HEK293 (cell line): Measurements from ENCODE around the gene TSPAN1.

Source experiments
- CTCF ChIA-PET: fragments of 350-600 bp; formaldehyde crosslinking; extraction: SDS; loops from one replicate; lab custom pipeline; 2021; ENCODE audit warnings: antibody characterized with exemption; lab: Yijun Ruan, JAX
- POLR2A ChIA-PET: fragments of 300-600 bp; formaldehyde crosslinking; extraction: SDS; loops from one replicate; lab custom pipeline; 2020; ENCODE audit warnings: antibody characterized with exemption, inconsistent platforms; lab: Yijun Ruan, JAX
- H3K27ac ChIP-seq: fragments of 200-500 bp; sonication (Bioruptor generic); 2 replicates; pipeline ENCODE4 v1.5.1; 2014; ENCODE audit warnings: low read depth, low read length, control low read depth, inconsistent platforms; ENCODE audit errors: extremely low read depth
- H3K36me3 ChIP-seq, 2 experiments: fragments of 200-500 bp in 1 of 2; sonication (Bioruptor generic) in 1 of 2; 1 replicate in 1 of 2; 2 replicates in 1 of 2; pipeline ENCODE4 v1.5.1; 2014 to 2017; ENCODE audit warnings: inconsistent platforms in 2 of 2, low read length in 2 of 2; ENCODE audit not compliant: control insufficient read depth in 2 of 2, insufficient read depth in 1 of 2
- H3K4me1 ChIP-seq: fragments of 200-500 bp; sonication (Bioruptor generic); 2 replicates; pipeline ENCODE4 v1.5.1; 2014; ENCODE audit warnings: mild to moderate bottlenecking, low read length, inconsistent platforms; ENCODE audit not compliant: control insufficient read depth, insufficient read depth
- H3K4me3 ChIP-seq: 2 replicates; pipeline ENCODE4 v1.5.1; 2011; ENCODE audit warnings: low read depth, mild to moderate bottlenecking, control low read depth, low read length, moderate library complexity
- H3K9me3 ChIP-seq: fragments of 200-500 bp; sonication (Bioruptor generic); 2 replicates; pipeline ENCODE4 v1.5.1; 2014; ENCODE audit warnings: low read depth, low read length, inconsistent platforms; ENCODE audit not compliant: control insufficient read depth, insufficient read depth
- ATF2 ChIP-seq: fragments of 450-650 bp; formaldehyde crosslinking; IDR thresholded peaks from 2 replicates; pipeline ENCODE4 v1.5.1; 2016; ENCODE audit warnings: missing biosample characterization, missing genetic modification characterization, low read depth
- GFI1B ChIP-seq: fragments of 450-650 bp; formaldehyde crosslinking; IDR thresholded peaks from 2 replicates; pipeline ENCODE4 v1.5.1; 2016; ENCODE audit warnings: missing biosample characterization, missing genetic modification characterization
- KLF8 ChIP-seq: fragments of 450-650 bp; formaldehyde crosslinking; IDR thresholded peaks from 2 replicates; pipeline ENCODE4 v1.5.1; 2016; ENCODE audit warnings: missing biosample characterization, missing genetic modification characterization
- SCRT1 ChIP-seq: fragments of 450-650 bp; formaldehyde crosslinking; IDR thresholded peaks from 2 replicates; pipeline ENCODE4 v1.5.1; 2016; ENCODE audit warnings: missing biosample characterization, missing genetic modification characterization, borderline replicate concordance
- SP2 ChIP-seq: fragments of 450-650 bp; formaldehyde crosslinking; IDR thresholded peaks from 2 replicates; pipeline ENCODE4 v1.5.1; 2016; ENCODE audit warnings: missing biosample characterization, missing genetic modification characterization
- ZBTB20 ChIP-seq: fragments of 450-650 bp; formaldehyde crosslinking; IDR thresholded peaks from 2 replicates; pipeline ENCODE4 v1.5.1; 2016; ENCODE audit warnings: missing biosample characterization, missing genetic modification characterization
- ZNF10 ChIP-seq: fragments of 450-650 bp; formaldehyde crosslinking; IDR thresholded peaks from 2 replicates; pipeline ENCODE4 v1.5.1; 2017; ENCODE audit warnings: missing biosample characterization, missing genetic modification characterization
- ZNF138 ChIP-seq: fragments of 450-650 bp; formaldehyde crosslinking; IDR thresholded peaks from 2 replicates; pipeline ENCODE4 v1.5.1; 2016; ENCODE audit warnings: missing biosample characterization, missing genetic modification characterization, borderline replicate concordance
- ZNF157 ChIP-seq: fragments of 450-650 bp; formaldehyde crosslinking; IDR thresholded peaks from 2 replicates; pipeline ENCODE4 v1.5.1; 2016; ENCODE audit warnings: missing biosample characterization, missing genetic modification characterization
- ZNF214 ChIP-seq: fragments of 450-650 bp; formaldehyde crosslinking; IDR thresholded peaks from 2 replicates; pipeline ENCODE4 v1.5.1; 2017; ENCODE audit warnings: missing biosample characterization, mild to moderate bottlenecking, missing genetic modification characterization, borderline replicate concordance
- ZNF221 ChIP-seq: fragments of 450-650 bp; formaldehyde crosslinking; IDR thresholded peaks from 2 replicates; pipeline ENCODE4 v1.5.1; 2017; ENCODE audit warnings: missing biosample characterization, missing genetic modification characterization, borderline replicate concordance
- ZNF223 ChIP-seq: fragments of 450-650 bp; formaldehyde crosslinking; IDR thresholded peaks from 2 replicates; pipeline ENCODE4 v1.5.1; 2016; ENCODE audit warnings: missing biosample characterization, missing genetic modification characterization
- ZNF398 ChIP-seq: fragments of 450-650 bp; formaldehyde crosslinking; IDR thresholded peaks from 2 replicates; pipeline ENCODE4 v1.5.1; 2017; ENCODE audit warnings: missing biosample characterization, missing genetic modification characterization
- ZNF571 ChIP-seq: fragments of 450-650 bp; formaldehyde crosslinking; IDR thresholded peaks from 2 replicates; pipeline ENCODE4 v1.5.0; 2017; ENCODE audit warnings: missing biosample characterization, missing genetic modification characterization
- ZNF626 ChIP-seq: fragments of 450-650 bp; sonication (Bioruptor Pico); formaldehyde crosslinking; IDR thresholded peaks from 2 replicates; pipeline ENCODE4 v1.5.1; 2018; ENCODE audit warnings: missing biosample characterization, missing genetic modification characterization, inconsistent platforms
- ZNF664 ChIP-seq: fragments of 450-650 bp; formaldehyde crosslinking; IDR thresholded peaks from 2 replicates; pipeline ENCODE4 v1.5.1; 2016; ENCODE audit warnings: missing biosample characterization, missing genetic modification characterization
- ZNF670 ChIP-seq: fragments of 450-650 bp; formaldehyde crosslinking; IDR thresholded peaks from 2 replicates; pipeline ENCODE4 v1.5.1; 2016; ENCODE audit warnings: missing biosample characterization, missing genetic modification characterization, low read depth
- TF ChIP-seq, protein P1 (sequence below): fragments of 450-650 bp; formaldehyde crosslinking; IDR thresholded peaks from 2 replicates; pipeline ENCODE4 v1.5.1; 2016; ENCODE audit warnings: missing biosample characterization, missing genetic modification characterization

The TSPAN1 gene

GRCh38 chr1:46160212-46160611 lies 14.7 kb upstream of the TSPAN1 start:
- no peaks in the 10 kb centered on the region for H3K36me3 ChIP-seq
- no peak for TF ChIP-seq SP2 (tag by site-specific recombination)
- TF ChIP-seq, protein P1, sequence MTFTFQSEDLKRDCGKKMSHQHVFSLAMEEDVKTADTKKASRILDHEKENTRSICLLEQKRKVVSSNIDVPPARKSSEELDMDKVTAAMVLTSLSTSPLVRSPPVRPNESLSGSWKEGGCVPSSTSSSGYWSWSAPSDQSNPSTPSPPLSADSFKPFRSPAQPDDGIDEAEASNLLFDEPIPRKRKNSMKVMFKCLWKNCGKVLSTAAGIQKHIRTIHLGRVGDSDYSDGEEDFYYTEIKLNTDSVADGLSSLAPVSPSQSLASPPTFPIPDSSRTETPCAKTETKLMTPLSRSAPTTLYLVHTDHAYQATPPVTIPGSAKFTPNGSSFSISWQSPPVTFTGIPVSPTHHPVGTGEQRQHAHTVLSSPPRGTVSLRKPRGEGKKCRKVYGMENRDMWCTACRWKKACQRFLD (tag by site-specific recombination): no peak
- no peak for TF ChIP-seq ZNF398
- no peak for TF ChIP-seq ZNF214 (tag by site-specific recombination)
- no peak for TF ChIP-seq ZNF10 (tag by site-specific recombination)
- TF ChIP-seq ZBTB20 (tag by site-specific recombination): no peak
- no peak for TF ChIP-seq SCRT1
- no peak overlapping the region for H3K4me3 ChIP-seq
- H3K4me1 ChIP-seq: no peaks in the 10 kb centered on the region
- no peaks in the 10 kb centered on the region for H3K9me3 ChIP-seq
- H3K27ac ChIP-seq: no peak overlapping the region
- CTCF ChIA-PET: interaction anchor here (0.7 kb wide), 1 partner anchor 29 kb away, joined by 3 read pairs; no protein-coding TSS in a partner anchor
- POLR2A ChIA-PET: no interaction called here

GRCh38 chr1:46166521-46167462 lies 8.1 kb upstream of the TSPAN1 start:
- CTCF ChIA-PET: no interaction called here
- POLR2A ChIA-PET: no interaction called here
- H3K4me3 ChIP-seq: no peak overlapping the region
- no peak for TF ChIP-seq ZNF571
- TF ChIP-seq ATF2 (tag by site-specific recombination): no peak
- TF ChIP-seq KLF8 (tag by site-specific recombination): no peak
- TF ChIP-seq ZNF223 (tag by site-specific recombination): no peak
- TF ChIP-seq ZNF626 (tag by site-specific recombination): no peak
- TF ChIP-seq ZNF157 (tag by site-specific recombination): no peak
- no peak for TF ChIP-seq GFI1B (tag by site-specific recombination)
- no peak for TF ChIP-seq ZNF221 (tag by site-specific recombination)
- TF ChIP-seq ZNF670 (tag by site-specific recombination): no peak
- no peak for TF ChIP-seq ZNF138
- no peak for TF ChIP-seq ZNF664
- no peaks in the 10 kb centered on the region for H3K36me3 ChIP-seq
- no peak overlapping the region for H3K27ac ChIP-seq
- no peaks in the 10 kb centered on the region for H3K4me1 ChIP-seq
- no peaks in the 10 kb centered on the region for H3K9me3 ChIP-seq
